Measurements from ENCODE around the gene KCNMB3.

KCNMB3 gene

DNA sequence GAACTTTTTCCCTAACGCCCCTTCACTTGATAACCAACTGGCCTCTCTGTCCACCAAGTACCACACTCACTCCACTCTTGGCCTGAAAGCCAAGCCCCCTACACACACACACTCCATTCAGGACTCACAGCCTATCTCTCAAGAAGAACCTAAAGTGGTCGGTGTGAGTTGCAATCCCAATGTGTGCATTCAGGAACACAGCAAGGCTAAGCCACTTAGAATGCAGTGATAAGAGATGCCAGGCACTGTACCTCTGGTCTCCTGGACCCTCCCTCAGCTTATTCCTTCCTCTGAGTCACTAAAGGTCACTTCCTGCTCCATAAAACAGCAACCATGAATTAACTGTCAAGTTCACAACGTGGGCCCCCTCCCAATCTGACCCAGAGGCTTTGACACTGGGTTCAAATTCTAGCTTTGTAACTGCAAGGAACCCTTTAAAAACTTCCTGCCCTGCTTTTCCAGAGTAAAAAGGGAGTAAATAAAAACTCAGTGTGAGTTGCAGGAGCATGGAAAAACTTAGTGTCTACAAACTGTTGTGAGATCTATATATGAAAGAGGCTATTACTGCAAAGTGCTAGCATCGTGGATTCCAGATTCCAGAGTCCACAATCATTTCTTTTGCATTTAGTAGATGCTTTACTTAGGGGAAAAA is 17.6 kb upstream of the KCNMB3 start:
- Histone ChIP-seq H3K9me3 (replicated peaks; ENCODE audit: insufficient read depth, low read length) (no peaks in the 10 kb centered on the region), H3K79me2 (ENCODE audit: low read length) (no peaks in the 10 kb centered on the region), H3K36me3 (replicated peaks; ENCODE audit: insufficient read depth, low read length) (no peaks in the 10 kb centered on the region), H3K4me2 (ENCODE audit: low read depth, low read length) (no peak overlapping the region), H3K4me3 (ENCODE audit: low read length) (no peak overlapping the region), H3K27ac (ENCODE audit: low read length) (no peak overlapping the region), H3K9me2 (replicated peaks; ENCODE audit: insufficient read depth, low read length) (no peaks in the 10 kb centered on the region), H4K20me1 (ENCODE audit: insufficient read depth, low read length) (no peaks in the 10 kb centered on the region), H2AFZ (ENCODE audit: low read length) (no peak overlapping the region), H3K4me1 (ENCODE audit: low read length) (no peaks in the 10 kb centered on the region), H3K27me3 (replicated peaks; ENCODE audit: insufficient read depth, low read length) (no peaks in the 10 kb centered on the region), H3K9ac (ENCODE audit: low read length) (no peak overlapping the region), H3F3A (ENCODE audit: insufficient read depth, low read length) (no peaks in the 10 kb centered on the region)
- DNase-seq: no peak
- TF ChIP-seq EZH2 (optimal IDR thresholded peaks at IDR 0.05; ENCODE audit: low read depth, low read length) (no peak), EZH2phosphoT487 (IDR thresholded peaks at IDR 0.05; ENCODE audit: low read length) (no peak)
- TF ChIP-seq, protein P1, sequence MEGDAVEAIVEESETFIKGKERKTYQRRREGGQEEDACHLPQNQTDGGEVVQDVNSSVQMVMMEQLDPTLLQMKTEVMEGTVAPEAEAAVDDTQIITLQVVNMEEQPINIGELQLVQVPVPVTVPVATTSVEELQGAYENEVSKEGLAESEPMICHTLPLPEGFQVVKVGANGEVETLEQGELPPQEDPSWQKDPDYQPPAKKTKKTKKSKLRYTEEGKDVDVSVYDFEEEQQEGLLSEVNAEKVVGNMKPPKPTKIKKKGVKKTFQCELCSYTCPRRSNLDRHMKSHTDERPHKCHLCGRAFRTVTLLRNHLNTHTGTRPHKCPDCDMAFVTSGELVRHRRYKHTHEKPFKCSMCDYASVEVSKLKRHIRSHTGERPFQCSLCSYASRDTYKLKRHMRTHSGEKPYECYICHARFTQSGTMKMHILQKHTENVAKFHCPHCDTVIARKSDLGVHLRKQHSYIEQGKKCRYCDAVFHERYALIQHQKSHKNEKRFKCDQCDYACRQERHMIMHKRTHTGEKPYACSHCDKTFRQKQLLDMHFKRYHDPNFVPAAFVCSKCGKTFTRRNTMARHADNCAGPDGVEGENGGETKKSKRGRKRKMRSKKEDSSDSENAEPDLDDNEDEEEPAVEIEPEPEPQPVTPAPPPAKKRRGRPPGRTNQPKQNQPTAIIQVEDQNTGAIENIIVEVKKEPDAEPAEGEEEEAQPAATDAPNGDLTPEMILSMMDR (IDR thresholded peaks at IDR 0.05; ENCODE audit: low read length): no peak

DNA sequence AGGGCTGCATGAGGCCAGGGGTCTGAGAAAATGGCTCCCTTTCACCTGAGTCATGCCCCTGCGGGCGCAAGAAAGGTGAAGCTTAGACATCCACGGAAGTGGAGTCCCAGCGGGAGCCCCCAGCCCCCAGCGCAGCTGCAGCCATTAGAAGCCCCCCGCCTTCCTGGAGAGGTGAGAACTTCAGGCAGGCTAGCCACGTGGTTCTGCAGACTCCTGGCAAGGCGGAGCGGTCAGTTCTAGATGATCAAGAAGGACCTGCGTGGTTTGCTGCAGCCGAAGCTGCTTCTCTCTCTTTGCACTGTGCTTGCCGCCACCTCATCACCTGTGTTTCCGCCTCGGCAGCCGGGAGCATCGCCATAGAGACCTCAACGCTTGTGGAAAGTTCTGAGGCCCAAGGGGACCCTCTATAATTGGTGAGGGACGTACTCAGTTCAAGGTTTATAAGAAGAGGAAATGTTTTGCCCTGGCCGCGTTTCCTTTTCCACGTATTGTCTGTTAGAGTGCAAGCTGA is 15.8 kb upstream of the KCNMB3 start:
- Histone ChIP-seq H3K9me2 (replicated peaks; ENCODE audit: insufficient read depth, low read length) (no peaks in the 10 kb centered on the region), H3F3A (ENCODE audit: insufficient read depth, low read length) (peaks cover 2% of the 10 kb centered on the region; the same call in 1 of the 2 replicates), H3K4me2 (ENCODE audit: low read depth, low read length) (no peak overlapping the region), H3K27me3 (replicated peaks; ENCODE audit: insufficient read depth, low read length) (no peaks in the 10 kb centered on the region), H3K27ac (ENCODE audit: low read length) (no peak overlapping the region), H3K79me2 (ENCODE audit: low read length) (no peaks in the 10 kb centered on the region), H3K4me1 (ENCODE audit: low read length) (no peaks in the 10 kb centered on the region), H2AFZ (ENCODE audit: low read length) (no peak overlapping the region), H4K20me1 (ENCODE audit: insufficient read depth, low read length) (no peaks in the 10 kb centered on the region), H3K9ac (ENCODE audit: low read length) (no peak overlapping the region), H3K9me3 (replicated peaks; ENCODE audit: insufficient read depth, low read length) (no peaks in the 10 kb centered on the region), H3K36me3 (replicated peaks; ENCODE audit: insufficient read depth, low read length) (no peaks in the 10 kb centered on the region), H3K4me3 (ENCODE audit: low read length) (no peak overlapping the region)
- TF ChIP-seq, protein P1 (IDR thresholded peaks at IDR 0.05; ENCODE audit: low read length): no peak
- TF ChIP-seq EZH2 (optimal IDR thresholded peaks at IDR 0.05; ENCODE audit: low read depth, low read length) (no peak), EZH2phosphoT487 (IDR thresholded peaks at IDR 0.05; ENCODE audit: low read length) (no peak)
- no peak for DNase-seq

DNA sequence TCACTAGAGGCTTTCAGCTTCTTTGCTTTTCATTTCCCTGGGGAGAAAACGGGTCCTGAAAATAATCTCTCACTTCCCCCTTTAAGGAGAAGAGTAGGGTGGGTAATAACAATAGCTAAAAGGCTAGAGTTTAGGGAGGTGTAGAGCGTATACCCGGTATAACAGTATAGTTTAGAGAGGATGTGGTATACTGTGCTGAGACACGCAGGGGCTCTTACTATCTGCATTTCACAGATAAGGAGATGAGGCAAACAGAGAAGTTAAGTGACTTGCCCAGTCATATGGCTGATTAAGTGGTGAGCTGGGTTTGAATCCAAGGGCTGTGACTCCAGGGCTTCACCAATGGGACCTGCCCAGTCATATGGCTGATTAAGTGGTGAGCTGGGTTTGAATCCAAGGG is 15.0 kb upstream of the KCNMB3 start:
- DNase-seq: no peak
- H2AFZ ChIP-seq (ENCODE audit: low read length): no peak overlapping the region
- TF ChIP-seq EZH2 (optimal IDR thresholded peaks at IDR 0.05; ENCODE audit: low read depth, low read length) (no peak), EZH2phosphoT487 (IDR thresholded peaks at IDR 0.05; ENCODE audit: low read length) (no peak)
- TF ChIP-seq, protein P1 (IDR thresholded peaks at IDR 0.05; ENCODE audit: low read length): no peak
- H3K4me1 ChIP-seq (ENCODE audit: low read length): no peaks in the 10 kb centered on the region
- no peak overlapping the region for H3K4me3 ChIP-seq (ENCODE audit: low read length)
- H3K27me3 ChIP-seq (replicated peaks; ENCODE audit: insufficient read depth, low read length): no peaks in the 10 kb centered on the region
- no peak overlapping the region for H3K27ac ChIP-seq (ENCODE audit: low read length)
- no peak overlapping the region for H3K4me2 ChIP-seq (ENCODE audit: low read depth, low read length)
- no peaks in the 10 kb centered on the region for H3K9me2 ChIP-seq (replicated peaks; ENCODE audit: insufficient read depth, low read length)
- no peaks in the 10 kb centered on the region for H3K36me3 ChIP-seq (replicated peaks; ENCODE audit: insufficient read depth, low read length)
- H3K9ac ChIP-seq (ENCODE audit: low read length): no peak overlapping the region
- H3F3A ChIP-seq (ENCODE audit: insufficient read depth, low read length): peaks cover 6% of the 10 kb centered on the region; the same call in 1 of the 2 replicates
- no peaks in the 10 kb centered on the region for H3K9me3 ChIP-seq (replicated peaks; ENCODE audit: insufficient read depth, low read length)
- no peaks in the 10 kb centered on the region for H4K20me1 ChIP-seq (ENCODE audit: insufficient read depth, low read length)
- H3K79me2 ChIP-seq (ENCODE audit: low read length): no peaks in the 10 kb centered on the region
